Choroid plexus epithelial cell (primary cell): ENCODE measurements around the gene CXCL12.

Source experiments
- DNase-seq: peaks from one replicate; pipeline ENCODE4 v3.0.0-alpha.2; 2010; ENCODE audit warnings: low read depth
- H3K4me3 ChIP-seq: 2 replicates; pipeline ENCODE4 v1.5.1; 2011; ENCODE audit warnings: low read depth, mild to moderate bottlenecking, control low read depth, low read length, moderate library complexity
- CTCF ChIP-seq: conservative IDR thresholded peaks from 2 replicates; pipeline ENCODE4 v1.5.1; 2011; ENCODE audit warnings: low read depth, mild to moderate bottlenecking, control low read depth, inconsistent platforms, low read length, moderate library complexity

CXCL12 gene

GRCh38 chr10:44424298-44424697 is 39.4 kb upstream of the CXCL12 start:
- no peak for TF ChIP-seq CTCF
- no peak overlapping the region for H3K4me3 ChIP-seq
- DNase-seq: no peak

DNA sequence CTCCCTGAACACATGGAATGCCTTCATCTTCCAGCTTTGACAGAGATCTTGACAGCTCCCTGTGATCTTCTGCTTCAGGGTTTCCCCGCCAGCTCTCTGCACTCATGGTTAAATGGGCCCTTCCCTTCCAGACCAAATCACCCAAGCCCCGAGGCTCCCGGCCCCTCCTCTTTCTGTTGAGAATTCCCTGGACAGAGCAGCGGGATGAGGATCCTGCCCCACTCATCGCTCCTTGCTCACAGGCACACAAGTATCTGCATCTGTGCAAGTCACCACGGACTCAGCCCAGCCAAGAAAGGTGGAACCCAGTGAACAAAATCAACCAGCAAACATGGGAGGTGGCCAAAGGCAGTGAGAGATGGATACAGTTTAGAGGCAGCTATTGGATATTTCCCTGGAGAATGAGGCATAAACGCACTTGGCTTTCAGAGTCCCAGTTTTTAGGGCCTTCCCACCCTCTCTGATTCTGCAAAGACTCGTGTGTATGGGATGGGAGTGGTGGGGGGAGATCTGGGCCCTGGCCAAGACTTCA is 37.7 kb upstream of the CXCL12 start:
- no peak for TF ChIP-seq CTCF
- H3K4me3 ChIP-seq: no peak overlapping the region
- no peak for DNase-seq

- TF ChIP-seq CTCF: no peak
- DNase-seq: no peak
Observed at GRCh38 chr10:44422153-44422552, 37.3 kb upstream of the CXCL12 start.

DNA sequence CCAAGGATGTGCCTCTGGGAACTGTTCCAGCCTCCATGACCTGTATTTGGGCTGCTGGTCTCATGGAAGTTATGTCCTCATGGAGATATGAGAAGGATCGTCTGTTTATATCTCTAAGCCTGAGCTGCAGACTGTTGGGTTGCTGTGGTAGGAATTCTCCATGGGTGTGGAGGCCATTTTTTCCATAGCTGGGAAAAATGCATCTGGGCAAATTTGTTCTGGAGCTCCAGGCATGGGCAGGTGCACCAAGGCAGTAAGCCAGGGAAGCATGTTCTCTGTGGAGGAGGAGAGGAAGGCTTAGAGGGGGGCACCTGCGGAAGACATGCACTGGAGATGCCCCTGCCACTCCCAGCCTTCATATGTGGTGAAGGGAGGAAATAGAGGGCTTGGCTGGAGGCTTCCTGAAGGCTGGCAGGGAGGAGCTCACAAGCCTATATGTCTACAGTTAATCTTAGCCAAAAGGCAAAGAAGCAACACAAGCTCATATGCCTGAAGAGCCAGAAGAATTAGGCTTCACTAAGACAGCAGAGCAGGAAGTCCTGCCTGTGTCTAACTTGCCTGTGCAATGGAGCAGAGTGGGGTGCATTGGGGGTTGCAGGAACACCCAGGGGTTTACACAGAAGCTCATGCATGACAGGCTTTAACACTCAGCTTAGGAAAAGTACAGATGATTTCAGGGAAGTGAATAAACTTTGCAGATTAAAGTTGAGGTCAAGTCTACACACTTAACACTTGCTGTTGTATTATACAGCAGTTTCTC is 35.1 kb upstream of the CXCL12 start:
- no peak for DNase-seq
- TF ChIP-seq CTCF: no peak
- no peak overlapping the region for H3K4me3 ChIP-seq

More at GRCh38 chr10:44422153-44422552, 37.3 kb upstream of the CXCL12 start:
- H3K4me3 ChIP-seq: no peak overlapping the region

DNA sequence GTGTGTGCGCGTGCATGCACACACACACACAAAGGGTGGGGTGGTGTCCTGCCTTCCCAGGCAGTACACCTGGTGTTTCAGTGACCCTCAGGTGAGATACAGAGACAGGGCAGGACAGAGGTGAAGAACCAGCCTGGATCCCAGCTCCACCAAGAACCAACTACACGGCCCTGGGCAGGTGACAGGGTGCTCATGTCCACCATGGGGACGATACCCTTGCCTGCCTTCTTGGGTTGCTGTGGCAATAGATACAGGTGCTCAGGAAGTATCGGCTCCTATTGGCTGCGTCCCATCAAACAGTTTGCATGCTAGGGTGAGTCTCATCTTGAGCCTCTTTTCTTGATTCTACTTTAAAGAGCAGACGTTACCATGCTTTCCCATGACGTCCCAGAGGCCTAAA is 33.7 kb upstream of the CXCL12 start:
- DNase-seq: no peak
- no peak overlapping the region for H3K4me3 ChIP-seq
- TF ChIP-seq CTCF: no peak

- DNase-seq: no peak
- no peak for TF ChIP-seq CTCF
- H3K4me3 ChIP-seq: no peak overlapping the region
Observed at GRCh38 chr10:44417761-44418160, 32.9 kb upstream of the CXCL12 start.

DNA sequence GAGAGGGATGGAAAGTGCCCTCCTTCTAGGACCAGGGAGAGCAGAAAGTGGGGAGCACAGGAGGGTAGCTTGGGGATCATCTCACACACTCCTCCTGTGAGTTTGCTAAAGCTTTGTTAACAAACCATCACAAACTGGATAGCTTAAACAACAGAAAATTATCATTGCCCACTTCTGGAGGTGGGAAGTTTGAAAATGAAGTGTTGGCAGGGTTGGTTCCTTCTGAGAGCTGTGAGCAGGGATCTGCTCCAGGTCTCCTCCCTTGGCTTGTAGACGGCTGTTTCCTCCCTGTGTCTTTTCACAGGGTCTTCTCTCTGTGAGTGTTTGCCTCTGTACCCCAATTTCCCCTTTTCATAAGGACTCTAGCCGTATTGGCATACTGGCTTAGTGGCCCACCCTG is 32.0 kb upstream of the CXCL12 start:
- no peak overlapping the region for H3K4me3 ChIP-seq
- no peak for DNase-seq
- TF ChIP-seq CTCF: no peak
